HS-5 (cell line): ENCODE data around the gene STRN3.
A peak's percentile ranks its signal among the peaks of the same experiment; 100 is the strongest.
"Not testable (repeated sequence)": the region's sequence is repeated elsewhere in the genome, so short reads cannot be mapped to it uniquely, and the experiment has no call there.

ENCODE experiments used
- DNase-seq: peaks from one replicate; pipeline ENCODE4 v3.0.0-alpha.2; 2012; ENCODE audit warnings: low read depth

Gene STRN3

DNA sequence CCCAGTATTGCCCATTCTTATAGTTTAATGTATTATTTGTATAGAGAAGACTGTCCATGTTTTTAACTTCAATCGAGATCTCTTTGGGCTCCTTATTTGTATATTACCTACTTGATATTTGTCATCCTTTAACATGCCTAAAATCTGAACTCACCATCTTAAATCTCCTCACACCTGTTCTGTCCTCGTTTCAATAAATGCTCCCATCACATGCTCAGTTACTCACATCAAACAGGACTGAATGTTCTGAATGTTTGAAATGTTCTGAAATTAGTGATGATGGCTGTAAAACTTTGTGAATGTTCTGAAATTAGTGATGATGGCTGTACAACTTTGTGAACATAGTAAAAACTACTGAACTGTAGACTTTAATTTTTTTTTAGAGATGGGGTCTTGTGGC lies 117.4 kb downstream of the STRN3 start:
- DNase-seq: no peak

DNA sequence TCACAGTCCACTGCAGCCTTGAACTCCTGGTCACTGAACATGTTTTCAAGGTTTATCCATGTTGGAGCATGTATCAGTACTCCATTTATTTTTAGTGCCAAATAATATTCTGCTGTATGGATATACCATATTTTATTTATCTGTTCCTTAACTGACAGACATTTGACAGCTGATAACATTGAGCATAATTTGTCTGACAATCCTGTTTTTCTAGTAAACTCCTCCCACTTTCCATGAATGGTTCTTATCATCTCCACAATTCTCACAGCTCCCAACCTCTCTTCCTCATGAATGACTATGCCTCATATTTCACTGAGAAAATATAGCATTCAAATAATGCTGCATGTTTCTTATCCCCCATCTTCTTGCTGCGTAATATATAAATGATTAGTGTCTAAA lies 118.5 kb downstream of the STRN3 start:
- no peak for DNase-seq

DNA sequence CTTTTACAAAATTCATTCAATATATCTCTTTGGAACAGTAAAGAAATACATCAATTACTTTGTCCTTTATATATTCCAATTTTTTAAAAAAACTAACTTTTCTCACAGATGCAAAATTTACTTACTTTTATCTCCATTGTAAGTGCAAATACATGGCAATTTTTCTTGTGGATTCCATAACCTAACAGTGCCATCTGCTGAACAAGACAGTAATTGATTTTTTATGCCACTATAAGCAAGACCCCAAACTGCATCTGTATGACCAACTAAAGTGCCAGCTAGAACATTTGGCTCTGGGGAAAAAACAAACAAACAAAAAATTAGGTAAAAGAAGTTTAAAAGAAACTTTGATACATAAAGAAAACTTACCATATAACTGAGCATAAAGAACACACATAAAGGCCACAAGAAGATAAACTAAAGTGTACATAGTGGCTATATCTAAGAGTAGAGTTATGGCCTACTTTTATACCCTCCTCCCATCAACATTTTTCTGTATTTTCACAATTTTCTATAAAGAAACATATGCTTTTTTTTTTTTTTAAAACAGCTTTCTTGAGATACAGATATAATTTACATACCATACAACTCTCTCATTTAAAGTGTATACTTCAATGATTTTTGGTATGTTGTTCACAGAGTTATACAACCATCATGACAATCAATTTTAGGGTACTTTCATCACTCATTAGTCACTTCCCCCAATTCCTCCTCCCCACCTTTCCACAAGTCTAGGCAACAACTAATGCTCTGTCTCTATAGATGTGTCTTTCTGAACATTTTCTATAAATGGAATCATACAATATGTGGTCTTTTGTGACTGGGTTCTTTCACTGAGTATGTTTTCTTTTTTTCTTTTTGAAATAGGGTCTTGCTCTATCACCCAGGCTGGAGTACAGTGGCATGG lies 119.2 kb downstream of the STRN3 start:
- DNase-seq: no peak

- DNase-seq: no peak
Observed at GRCh38 chr14:30903285-30904124, 122.7 kb downstream of the STRN3 start.

GRCh38 chr14:30897121-30897520 lies 129.1 kb downstream of the STRN3 start:
- DNase-seq: not testable (repeated sequence)

DNA sequence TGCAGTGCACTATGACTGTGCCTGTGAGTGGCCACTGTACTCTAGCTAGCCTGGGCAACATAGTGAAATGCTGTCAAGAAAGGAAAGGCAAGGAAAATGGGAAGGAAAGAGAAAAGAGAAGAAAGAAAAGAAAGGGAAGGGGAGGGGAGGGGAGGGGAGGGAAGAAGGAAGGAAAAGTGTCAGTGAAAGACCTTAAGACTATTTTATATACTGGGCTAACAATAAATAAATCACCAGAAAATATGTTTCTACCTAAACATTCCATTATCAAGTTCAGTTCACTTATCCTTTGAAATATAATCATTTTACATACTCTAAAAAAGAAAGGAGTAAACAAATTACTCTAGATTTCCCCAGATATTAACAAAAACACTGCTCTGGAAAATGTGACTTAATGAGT lies 129.7 kb downstream of the STRN3 start:
- DNase-seq: no peak

GRCh38 chr14:30894923-30895515 lies 131.2 kb downstream of the STRN3 start:
- no peak for DNase-seq

GRCh38 chr14:30893819-30894218 lies 132.4 kb downstream of the STRN3 start:
- DNase-seq: no peak

DNA sequence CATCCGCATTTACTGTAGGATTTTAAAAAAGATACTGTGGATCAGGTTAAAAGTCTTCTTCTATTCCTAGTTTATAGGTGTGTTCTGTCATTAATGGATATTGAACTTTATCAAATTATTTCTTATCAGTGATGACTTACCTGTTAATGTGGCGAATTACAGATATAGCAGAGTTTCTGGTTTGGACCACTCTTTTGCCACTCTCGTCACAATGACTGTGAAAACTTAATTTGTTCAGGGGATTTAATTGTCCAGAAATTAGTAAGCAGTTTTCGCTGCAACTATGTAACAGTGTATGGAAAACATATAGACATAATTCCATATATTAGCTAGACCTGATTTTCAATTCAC lies 137.0 kb downstream of the STRN3 start:
- no peak for DNase-seq

GRCh38 chr14:30888480-30889243 lies 137.5 kb downstream of the STRN3 start:
- no peak for DNase-seq

GRCh38 chr14:30885840-30886740 lies 140.1 kb downstream of the STRN3 start:
- no peak for DNase-seq

DNA sequence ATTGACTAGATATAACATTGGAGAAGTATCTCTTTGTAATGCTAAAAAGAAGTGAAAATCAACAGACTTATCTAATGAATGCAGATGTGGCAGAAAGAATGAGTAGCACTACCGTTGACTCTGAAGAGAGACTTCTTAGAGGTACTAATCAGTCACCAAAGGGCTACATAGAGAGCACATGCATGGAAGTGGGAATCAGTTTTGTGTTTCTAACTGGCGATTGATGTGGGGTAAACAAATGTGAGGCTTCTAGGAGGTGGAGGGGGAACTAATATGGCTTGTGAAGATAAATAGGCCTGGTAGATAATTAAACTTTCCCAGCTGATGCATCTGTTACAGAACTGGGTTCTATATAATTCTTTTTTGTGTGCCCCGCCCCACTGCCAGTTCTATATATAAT lies 141.3 kb downstream of the STRN3 start:
- no peak for DNase-seq

- DNase-seq: no peak
Observed at GRCh38 chr14:30883508-30884294, 142.5 kb downstream of the STRN3 start.

- peak; percentile 15 for DNase-seq
Observed at GRCh38 chr14:30882431-30882830, 143.7 kb downstream of the STRN3 start.

DNA sequence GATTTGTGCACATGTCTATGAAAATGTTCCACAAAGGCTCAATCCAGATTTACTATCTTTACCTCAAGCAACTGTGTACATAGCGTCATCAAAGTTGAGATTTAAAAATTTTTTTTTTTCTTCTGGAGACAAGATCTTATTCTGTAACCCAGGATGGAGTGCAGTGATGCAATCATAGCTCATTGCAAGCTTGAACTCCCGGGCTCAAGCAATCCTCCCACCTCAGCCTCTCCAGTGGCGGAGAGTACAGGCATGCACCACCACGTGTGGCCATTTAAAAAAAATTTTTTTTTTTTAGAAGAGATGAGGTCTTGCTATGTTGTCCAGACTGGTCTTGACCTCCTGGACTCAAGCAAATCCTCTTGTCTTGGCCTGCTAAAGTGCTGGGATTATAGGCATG lies 149.5 kb downstream of the STRN3 start:
- no peak for DNase-seq

GRCh38 chr14:30875788-30876053 lies 150.5 kb downstream of the STRN3 start:
- no peak for DNase-seq

DNA sequence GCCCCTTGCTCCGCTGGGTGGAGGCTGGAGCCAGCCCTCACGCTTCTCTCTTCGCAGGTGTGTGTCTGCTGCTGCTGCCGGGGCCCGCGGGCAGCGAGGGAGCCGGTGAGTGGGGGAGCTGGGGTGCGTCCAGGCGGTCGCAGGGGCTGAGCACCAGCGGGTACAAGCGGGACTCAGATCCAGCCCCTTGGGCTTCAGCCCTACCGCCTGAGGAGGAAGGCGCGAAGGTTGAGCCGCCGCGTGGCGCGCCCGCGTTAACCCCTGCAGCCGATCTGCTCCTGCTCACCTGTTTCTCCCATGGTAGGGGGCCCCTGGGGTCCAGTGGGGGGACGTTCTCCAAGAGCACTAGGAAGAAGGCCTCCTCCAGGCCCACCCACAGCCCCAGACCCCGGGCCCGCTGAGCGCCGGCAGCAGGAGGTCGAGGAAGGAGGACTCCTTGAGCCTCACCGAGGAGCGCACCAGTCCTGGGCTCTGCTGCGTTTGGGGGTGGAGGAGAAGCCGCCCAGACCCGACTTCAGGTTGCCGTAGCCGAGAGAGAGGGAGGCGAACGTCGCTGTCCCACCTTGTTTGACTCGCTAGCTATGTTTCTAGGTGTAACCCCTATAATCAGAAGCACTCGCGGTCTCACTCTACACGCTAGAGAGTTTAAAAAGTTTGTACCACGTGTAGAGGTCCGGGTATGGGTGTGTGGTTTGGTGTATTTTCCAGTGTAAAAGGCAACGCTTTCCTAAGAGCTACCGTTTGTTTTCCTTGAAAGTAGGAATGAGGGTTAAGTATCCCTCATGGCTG lies 151.0 kb downstream of the STRN3 start:
- no peak for DNase-seq

DNA sequence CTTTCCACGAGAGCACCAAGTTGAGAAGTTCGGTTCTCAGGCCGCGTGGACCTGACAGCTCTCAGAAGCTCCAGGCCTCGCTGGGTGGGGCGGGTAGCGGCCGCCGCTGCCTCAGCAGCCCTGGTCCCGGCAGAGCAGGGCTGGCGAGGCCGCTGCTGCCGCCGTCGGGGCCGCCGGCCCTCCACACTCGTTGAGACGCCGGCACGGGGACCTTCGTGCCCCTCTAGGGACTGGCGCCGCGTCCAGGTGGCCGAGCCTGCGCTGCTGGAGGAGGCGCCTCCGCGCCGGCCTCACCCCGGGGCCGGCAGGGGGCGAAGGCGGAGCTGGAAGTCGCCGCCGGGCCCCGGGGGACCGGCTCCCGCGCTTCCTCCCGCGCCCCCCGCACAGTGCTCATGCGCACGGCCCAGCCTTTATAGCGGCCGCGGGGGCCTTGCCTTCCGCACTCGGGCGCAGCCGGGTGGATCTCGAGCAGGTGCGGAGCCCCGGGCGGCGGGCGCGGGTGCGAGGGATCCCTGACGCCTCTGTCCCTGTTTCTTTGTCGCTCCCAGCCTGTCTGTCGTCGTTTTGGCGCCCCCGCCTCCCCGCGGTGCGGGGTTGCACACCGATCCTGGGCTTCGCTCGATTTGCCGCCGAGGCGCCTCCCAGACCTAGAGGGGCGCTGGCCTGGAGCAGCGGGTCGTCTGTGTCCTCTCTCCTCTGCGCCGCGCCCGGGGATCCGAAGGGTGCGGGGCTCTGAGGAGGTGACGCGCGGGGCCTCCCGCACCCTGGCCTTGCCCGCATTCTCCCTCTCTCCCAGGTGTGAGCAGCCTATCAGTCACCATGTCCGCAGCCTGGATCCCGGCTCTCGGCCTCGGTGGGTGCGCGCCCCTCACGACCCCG lies 151.8 kb downstream of the STRN3 start, which contains the start of gene COCH:
COCH (plus strand) TSS at position 440 of the 879 bp plus-strand sequence; CDS start at position 820, 380 bp downstream.
- no peak for DNase-seq
